GM12801 (cell line): ENCODE measurements around the gene AFF3.

Experiments used
- TF ChIP-seq, protein P1 (sequence below): IDR thresholded peaks from one replicate; pipeline ENCODE4 v1.5.1; 2011; ENCODE audit warnings: control low read depth; ENCODE audit not compliant: insufficient read length; ENCODE audit errors: extremely low read depth

The AFF3 gene

DNA sequence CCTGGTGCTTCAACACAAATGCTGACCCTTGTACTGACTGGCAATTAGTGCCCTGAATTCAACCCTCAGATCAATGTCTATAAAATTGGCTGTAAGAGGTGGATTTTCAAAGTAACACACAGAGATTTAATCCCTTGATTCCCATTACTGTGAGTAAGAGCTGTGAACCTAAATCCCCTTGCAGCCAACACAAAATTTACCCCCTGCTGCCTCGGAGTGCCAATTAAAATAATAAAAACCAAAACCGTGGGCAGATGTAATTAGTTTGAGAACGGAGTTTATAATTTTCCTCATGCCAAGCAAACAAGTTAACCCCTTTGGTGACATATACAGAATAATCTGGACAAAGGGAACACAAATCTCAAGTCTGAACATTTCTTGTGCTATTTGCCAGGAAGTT lies 596.8 kb downstream of the AFF3 start:
- TF ChIP-seq, protein P1, sequence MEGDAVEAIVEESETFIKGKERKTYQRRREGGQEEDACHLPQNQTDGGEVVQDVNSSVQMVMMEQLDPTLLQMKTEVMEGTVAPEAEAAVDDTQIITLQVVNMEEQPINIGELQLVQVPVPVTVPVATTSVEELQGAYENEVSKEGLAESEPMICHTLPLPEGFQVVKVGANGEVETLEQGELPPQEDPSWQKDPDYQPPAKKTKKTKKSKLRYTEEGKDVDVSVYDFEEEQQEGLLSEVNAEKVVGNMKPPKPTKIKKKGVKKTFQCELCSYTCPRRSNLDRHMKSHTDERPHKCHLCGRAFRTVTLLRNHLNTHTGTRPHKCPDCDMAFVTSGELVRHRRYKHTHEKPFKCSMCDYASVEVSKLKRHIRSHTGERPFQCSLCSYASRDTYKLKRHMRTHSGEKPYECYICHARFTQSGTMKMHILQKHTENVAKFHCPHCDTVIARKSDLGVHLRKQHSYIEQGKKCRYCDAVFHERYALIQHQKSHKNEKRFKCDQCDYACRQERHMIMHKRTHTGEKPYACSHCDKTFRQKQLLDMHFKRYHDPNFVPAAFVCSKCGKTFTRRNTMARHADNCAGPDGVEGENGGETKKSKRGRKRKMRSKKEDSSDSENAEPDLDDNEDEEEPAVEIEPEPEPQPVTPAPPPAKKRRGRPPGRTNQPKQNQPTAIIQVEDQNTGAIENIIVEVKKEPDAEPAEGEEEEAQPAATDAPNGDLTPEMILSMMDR, result no peak

DNA sequence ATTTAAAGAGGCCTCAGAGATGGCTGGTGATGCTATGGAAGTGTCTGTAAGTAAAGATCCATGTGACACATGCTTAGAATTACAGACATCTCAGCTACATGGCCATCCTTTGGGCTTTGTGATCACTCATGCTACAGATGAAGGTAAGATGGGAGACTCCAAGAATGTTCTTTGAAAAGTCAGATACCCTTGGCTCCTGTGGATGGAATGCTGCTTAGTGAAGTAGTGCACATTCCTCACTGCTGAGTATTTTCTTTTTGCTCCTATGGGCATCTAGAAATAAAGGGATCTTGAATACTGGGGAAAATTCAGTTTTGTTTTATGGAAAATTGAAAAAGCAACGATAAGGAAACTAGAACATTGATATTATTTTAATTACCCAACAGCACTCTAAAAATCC lies 597.3 kb downstream of the AFF3 start:
- TF ChIP-seq, protein P1, result no peak

DNA sequence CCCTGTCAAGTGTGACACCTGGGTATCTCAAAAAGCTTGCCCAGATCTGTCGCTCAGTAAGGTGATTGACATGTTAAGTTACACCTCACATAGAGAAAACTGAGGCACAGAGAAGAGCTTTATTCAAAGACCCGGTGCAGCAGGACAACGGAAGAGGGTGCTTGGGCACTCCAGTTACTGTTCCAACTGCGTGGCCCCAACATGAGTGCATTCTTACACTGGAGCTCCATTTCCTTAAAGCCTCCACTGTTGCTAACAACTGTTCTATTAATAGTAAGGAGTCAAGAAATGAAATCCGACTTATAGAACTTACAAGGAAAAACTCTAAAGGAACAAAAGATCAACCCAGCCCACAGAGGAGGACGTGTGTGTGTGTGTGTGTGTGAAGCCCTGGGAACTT lies 597.8 kb downstream of the AFF3 start:
- TF ChIP-seq, protein P1, result no peak

DNA sequence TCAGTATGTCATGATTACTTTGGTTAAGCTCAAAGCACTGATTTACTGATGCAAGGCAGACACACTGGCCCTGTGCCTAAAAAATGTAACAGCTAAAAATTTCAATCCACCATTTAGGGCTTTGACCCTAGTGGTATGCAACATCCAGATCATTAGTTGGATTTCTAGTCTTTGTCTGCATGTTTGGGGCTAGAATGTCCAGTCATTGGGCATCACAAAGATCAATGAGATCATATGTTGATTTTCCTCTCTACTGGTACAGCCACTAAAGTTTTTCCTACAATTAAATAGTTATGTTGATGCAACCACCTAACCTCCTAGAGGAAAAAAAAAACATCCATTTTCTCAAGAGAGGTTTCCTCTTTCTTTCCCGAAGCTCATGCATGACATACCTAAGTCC lies 599.1 kb downstream of the AFF3 start:
- TF ChIP-seq, protein P1, result no peak

DNA sequence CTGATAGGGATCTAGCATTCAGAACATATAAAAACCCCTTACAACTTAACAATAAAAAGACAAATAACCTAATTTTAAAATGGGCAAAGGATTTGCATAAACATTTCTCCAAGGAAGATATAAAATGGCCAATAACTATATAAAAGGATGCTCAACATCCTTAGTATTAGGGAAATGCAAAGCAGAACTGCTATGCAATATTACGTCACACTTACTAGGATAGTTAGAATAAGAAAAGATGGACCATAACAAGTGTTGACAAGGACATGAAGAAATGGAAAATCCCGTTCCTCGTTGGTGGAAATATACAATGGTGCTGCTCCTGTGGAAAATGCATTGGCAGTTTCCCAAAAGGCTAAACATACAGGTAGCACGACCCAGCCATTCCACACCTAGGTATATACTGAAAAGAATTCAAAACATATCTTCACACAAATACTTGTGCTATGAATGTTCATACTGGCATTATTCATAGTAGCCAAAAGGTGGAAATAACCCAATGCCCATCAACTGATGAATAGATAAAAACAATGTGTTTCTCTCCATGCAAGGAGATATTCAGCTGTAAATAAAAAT lies 604.4 kb downstream of the AFF3 start:
- TF ChIP-seq, protein P1, result no peak

DNA sequence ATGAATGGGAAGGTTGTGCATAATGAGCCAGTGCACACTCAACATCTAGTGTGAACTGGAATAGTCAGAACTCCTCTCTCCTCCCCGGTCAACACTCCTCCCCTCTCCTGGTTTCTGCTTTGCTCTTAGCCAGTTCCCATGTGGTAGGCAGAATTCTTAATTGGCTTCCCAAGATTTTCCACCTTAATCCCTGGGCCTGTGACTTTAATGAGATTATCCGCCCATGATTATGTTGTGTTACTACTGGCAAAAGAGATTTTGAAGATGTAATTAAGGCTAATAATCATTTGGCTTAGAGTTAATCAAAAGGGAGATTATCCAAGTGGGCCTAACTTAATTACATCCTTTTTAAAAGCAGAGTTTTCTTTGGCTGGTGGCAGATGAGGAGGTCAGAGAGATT lies 618.3 kb downstream of the AFF3 start:
- TF ChIP-seq, protein P1, result no peak

DNA sequence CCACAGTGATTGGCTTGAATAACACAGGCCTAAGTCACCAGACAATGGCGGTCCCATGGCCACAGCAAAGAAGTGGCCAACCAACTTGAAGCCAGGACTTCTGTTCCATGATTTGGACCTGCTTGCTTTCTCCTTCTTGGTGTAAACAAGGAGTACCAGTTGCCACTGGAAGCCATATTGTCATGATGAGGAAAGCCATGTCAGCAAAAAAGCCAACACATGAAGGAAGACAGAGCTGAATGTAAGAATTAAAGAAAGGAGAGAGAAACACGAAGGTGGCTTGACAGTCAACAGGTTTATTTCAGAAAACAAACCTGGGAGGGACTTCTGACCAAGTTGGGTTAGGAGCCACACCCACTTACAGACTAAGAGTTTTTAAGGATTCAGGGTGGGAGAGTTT lies 620.2 kb downstream of the AFF3 start:
- TF ChIP-seq, protein P1, result no peak
